PFSK-1 (cell line): ENCODE measurements around the gene RRAD.

Experiments used
- FOXP2 ChIP-seq: optimal IDR thresholded peaks from 2 replicates; pipeline ENCODE3; 2011; ENCODE audit warnings: borderline replicate concordance, control low read depth, inconsistent platforms; ENCODE audit not compliant: insufficient read depth; ENCODE audit errors: extremely low read length, extremely low read depth
- POLR2AphosphoS5 ChIP-seq: IDR thresholded peaks from 2 replicates; pipeline ENCODE4 v1.6.1; 2012; ENCODE audit warnings: low read depth, mild to moderate bottlenecking, control low read depth, low read length, moderate library complexity
- SIN3A ChIP-seq: IDR thresholded peaks from 2 replicates; pipeline ENCODE4 v1.6.1; 2012; ENCODE audit warnings: mild to moderate bottlenecking, low read length, moderate library complexity, borderline replicate concordance; ENCODE audit not compliant: insufficient read depth
- TAF1 ChIP-seq: IDR thresholded peaks from 2 replicates; pipeline ENCODE4 v1.6.1; 2012; ENCODE audit warnings: low read length, control low read depth, borderline replicate concordance; ENCODE audit not compliant: insufficient read depth
- TF ChIP-seq, protein P1 (sequence below), 2 experiments: IDR thresholded peaks; 2 replicates each; pipeline versions ENCODE4 v1.6.1 to v1.8.0; 2011 to 2012; ENCODE audit warnings: low read depth in 2 of 2, low read length in 2 of 2, control low read depth in 1 of 2, inconsistent platforms in 1 of 2, mild to moderate bottlenecking in 1 of 2, moderate library complexity in 1 of 2; ENCODE audit not compliant: insufficient read depth in 1 of 2

DNA sequence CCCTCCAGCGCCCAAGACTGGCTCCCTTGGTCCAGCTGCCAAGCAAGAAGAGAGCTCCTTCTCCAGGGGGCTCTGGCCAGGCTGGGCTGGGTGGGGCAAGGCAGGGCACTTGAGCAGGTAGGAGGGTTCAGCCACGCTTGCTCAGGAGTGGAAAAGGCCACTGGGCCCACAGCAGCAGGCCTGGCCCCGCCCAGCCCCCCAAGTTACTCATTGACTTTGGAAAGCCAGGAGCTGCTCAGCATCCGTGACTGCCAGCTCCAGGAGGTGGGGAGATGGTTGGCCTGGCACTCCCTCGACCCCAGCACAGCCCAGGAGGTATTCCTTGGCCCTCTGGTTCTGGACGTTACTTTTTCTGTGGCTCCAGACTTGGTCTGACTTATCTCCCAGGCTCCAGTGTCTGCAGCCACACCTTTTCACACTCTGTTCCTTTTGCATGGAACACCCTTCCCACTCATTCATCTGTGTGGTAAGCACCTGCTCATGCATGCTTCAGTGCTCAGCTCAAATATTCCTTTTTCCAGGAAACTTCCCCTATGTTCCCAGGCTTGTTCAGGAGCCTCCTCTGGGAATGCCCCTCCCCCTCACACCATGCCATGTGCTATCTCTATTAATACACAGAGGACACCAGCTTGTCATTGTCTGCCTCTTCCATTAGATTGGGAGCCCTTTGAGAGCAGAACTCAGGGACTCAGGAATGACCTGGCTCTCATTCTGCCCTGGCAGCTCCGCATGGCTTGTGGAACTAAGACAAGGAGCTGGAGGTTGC lies 6.3 kb downstream of the RRAD start, which contains the start of gene CDH16:
- TF ChIP-seq TAF1 (no peak), POLR2AphosphoS5 (no peak), SIN3A (no peak), FOXP2 (no peak)
- TF ChIP-seq, protein P1, sequence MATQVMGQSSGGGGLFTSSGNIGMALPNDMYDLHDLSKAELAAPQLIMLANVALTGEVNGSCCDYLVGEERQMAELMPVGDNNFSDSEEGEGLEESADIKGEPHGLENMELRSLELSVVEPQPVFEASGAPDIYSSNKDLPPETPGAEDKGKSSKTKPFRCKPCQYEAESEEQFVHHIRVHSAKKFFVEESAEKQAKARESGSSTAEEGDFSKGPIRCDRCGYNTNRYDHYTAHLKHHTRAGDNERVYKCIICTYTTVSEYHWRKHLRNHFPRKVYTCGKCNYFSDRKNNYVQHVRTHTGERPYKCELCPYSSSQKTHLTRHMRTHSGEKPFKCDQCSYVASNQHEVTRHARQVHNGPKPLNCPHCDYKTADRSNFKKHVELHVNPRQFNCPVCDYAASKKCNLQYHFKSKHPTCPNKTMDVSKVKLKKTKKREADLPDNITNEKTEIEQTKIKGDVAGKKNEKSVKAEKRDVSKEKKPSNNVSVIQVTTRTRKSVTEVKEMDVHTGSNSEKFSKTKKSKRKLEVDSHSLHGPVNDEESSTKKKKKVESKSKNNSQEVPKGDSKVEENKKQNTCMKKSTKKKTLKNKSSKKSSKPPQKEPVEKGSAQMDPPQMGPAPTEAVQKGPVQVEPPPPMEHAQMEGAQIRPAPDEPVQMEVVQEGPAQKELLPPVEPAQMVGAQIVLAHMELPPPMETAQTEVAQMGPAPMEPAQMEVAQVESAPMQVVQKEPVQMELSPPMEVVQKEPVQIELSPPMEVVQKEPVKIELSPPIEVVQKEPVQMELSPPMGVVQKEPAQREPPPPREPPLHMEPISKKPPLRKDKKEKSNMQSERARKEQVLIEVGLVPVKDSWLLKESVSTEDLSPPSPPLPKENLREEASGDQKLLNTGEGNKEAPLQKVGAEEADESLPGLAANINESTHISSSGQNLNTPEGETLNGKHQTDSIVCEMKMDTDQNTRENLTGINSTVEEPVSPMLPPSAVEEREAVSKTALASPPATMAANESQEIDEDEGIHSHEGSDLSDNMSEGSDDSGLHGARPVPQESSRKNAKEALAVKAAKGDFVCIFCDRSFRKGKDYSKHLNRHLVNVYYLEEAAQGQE (IDR thresholded peaks at IDR 0.05; ENCODE audit: insufficient read depth in 1 of 2, low read depth in 2 of 2, low read length in 2 of 2): no peak
